SIG-M5 treated with dmso at 0.1 percent for 504 hours (cell line): ENCODE results near the gene TDP2.
"Not testable (repeated sequence)": the region's sequence is repeated elsewhere in the genome, so short reads cannot be mapped to it uniquely, and the experiment has no call there.

Experiments used
- DNase-seq: peaks from one replicate; lab custom pipeline; 2025; ENCODE audit not compliant: unreplicated experiment; lab: John Stamatoyannopoulos, UW

Gene TDP2

GRCh38 chr6:24683297-24684296 lies 16.9 kb upstream of the TDP2 start:
- no peak for DNase-seq

GRCh38 chr6:24680582-24680981 lies 13.9 kb upstream of the TDP2 start:
- DNase-seq: no peak

- DNase-seq: not testable (repeated sequence)
Measured at GRCh38 chr6:24678792-24679352, 12.2 kb upstream of the TDP2 start.

GRCh38 chr6:24673625-24674024 lies 6.9 kb upstream of the TDP2 start:
- DNase-seq: no peak

GRCh38 chr6:24672620-24673182 lies 6.0 kb upstream of the TDP2 start:
- DNase-seq: no peak

GRCh38 chr6:24671077-24671476 lies 4.4 kb upstream of the TDP2 start:
- DNase-seq: not testable (repeated sequence)

- DNase-seq: not testable (repeated sequence)
Measured at GRCh38 chr6:24670492-24670891, 3.8 kb upstream of the TDP2 start.

- no peak for DNase-seq
Measured at GRCh38 chr6:24668997-24669361, 2.3 kb upstream of the TDP2 start.

GRCh38 chr6:24668066-24668996 lies 1.6 kb upstream of the TDP2 start:
- not testable (repeated sequence) for DNase-seq

- DNase-seq: peak; percentile 23
Measured at GRCh38 chr6:24667378-24667803, 692 bp upstream of the TDP2 start.

GRCh38 chr6:24666097-24666640 lies 530 bp downstream of the TDP2 start:
- no peak for DNase-seq

GRCh38 chr6:24664046-24664987 lies 2.4 kb downstream of the TDP2 start:
- no peak for DNase-seq

- DNase-seq: no peak
Measured at GRCh38 chr6:24663189-24663588, 3.5 kb downstream of the TDP2 start.

GRCh38 chr6:24662236-24662635 lies 4.5 kb downstream of the TDP2 start:
- no peak for DNase-seq

GRCh38 chr6:24661759-24662158 lies 4.9 kb downstream of the TDP2 start:
- not testable (repeated sequence) for DNase-seq

GRCh38 chr6:24660105-24660504 lies 6.6 kb downstream of the TDP2 start:
- DNase-seq: no peak

- DNase-seq: no peak
Measured at GRCh38 chr6:24659561-24659960, 7.1 kb downstream of the TDP2 start.

GRCh38 chr6:24658573-24659560 lies 7.8 kb downstream of the TDP2 start:
- DNase-seq: no peak
